ENCODE data around the gene CAPZA2.
"Not testable (repeated sequence)": the region's sequence is repeated elsewhere in the genome, so short reads cannot be mapped to it uniquely, and the experiment has no call there.

The CAPZA2 gene

GRCh38 chr7:116953906-116954838, 91.8 kb downstream of the CAPZA2 start:
- peak in 2 of 3 experiments; percentile 6 to 14 for DNase-seq (ENCODE audit: low read depth in 3 of 3)

- no peak for DNase-seq (ENCODE audit: low read depth in 3 of 3)
Observed at GRCh38 chr7:116955340-116955739, 93.0 kb downstream of the CAPZA2 start.

GRCh38 chr7:116955801-116956476, 93.6 kb downstream of the CAPZA2 start:
- no peak for DNase-seq (ENCODE audit: low read depth in 3 of 3)

GRCh38 chr7:116956477-116956804, 94.1 kb downstream of the CAPZA2 start:
- no peak for DNase-seq (ENCODE audit: low read depth in 3 of 3)

GRCh38 chr7:116957874-116958273, 95.5 kb downstream of the CAPZA2 start:
- no peak for DNase-seq (ENCODE audit: low read depth in 3 of 3)

- not testable (repeated sequence) for DNase-seq (ENCODE audit: low read depth in 3 of 3)
Observed at GRCh38 chr7:116961966-116962673, 99.7 kb downstream of the CAPZA2 start.

GRCh38 chr7:116963234-116963633, 100.8 kb downstream of the CAPZA2 start:
- DNase-seq (ENCODE audit: low read depth in 3 of 3) = no peak

- DNase-seq (ENCODE audit: low read depth in 3 of 3) = no peak
Observed at GRCh38 chr7:116966601-116967000, 104.2 kb downstream of the CAPZA2 start.

- no peak for DNase-seq (ENCODE audit: low read depth in 3 of 3)
Observed at GRCh38 chr7:116967254-116967922, 105.0 kb downstream of the CAPZA2 start.

- DNase-seq (ENCODE audit: low read depth in 3 of 3) = no peak
Observed at GRCh38 chr7:116967983-116968382, 105.6 kb downstream of the CAPZA2 start.

GRCh38 chr7:116968631-116969030, 106.2 kb downstream of the CAPZA2 start:
- DNase-seq (ENCODE audit: low read depth in 3 of 3) = no peak

GRCh38 chr7:116969371-116969902, 107.0 kb downstream of the CAPZA2 start:
- no peak for DNase-seq (ENCODE audit: low read depth in 3 of 3)

GRCh38 chr7:116970238-116970910, 108.0 kb downstream of the CAPZA2 start:
- no peak for DNase-seq (ENCODE audit: low read depth in 3 of 3)

GRCh38 chr7:116971153-116971552, 108.8 kb downstream of the CAPZA2 start:
- not testable (repeated sequence) for DNase-seq (ENCODE audit: low read depth in 3 of 3)

Data from stimulated activated CD4-positive, alpha-beta T cell treated with anti-CD3 and anti-CD28 coated beads, TNF-alpha, amount 100 ng/mL, for 24 hours (primary cell).